SK-N-SH (cell line): Measurements from ENCODE around the gene VDR. TPM values are rescaled to one million over a fixed set of nuclear protein-coding genes. Genes with fewer than 3 reads are reported as not detected.

Experiments used
- CTCF ChIA-PET: fragments of 300-600, 350-600 bp; formaldehyde crosslinking; extraction: SDS; loops from one replicate; lab custom pipeline; 2021; lab: Yijun Ruan, JAX
- POLR2A ChIA-PET: fragments of 350-600 bp; sonication (Branson Sonifier 250); formaldehyde crosslinking; extraction: SDS; loops from one replicate; lab custom pipeline; 2020; ENCODE audit warnings: antibody characterized with exemption, inconsistent platforms; lab: Yijun Ruan, JAX
- DNase-seq: peaks from one replicate; pipeline ENCODE4 v3.0.0; 2012
- H2AFZ ChIP-seq: fragments of 200-600 bp; sonication (generic); 2 replicates; pipeline ENCODE4 v1.8.1; 2016; ENCODE audit warnings: antibody characterized with exemption, mild to moderate bottlenecking, low read depth
- H3F3A ChIP-seq: fragments of 200-600 bp; sonication (generic); replicated peaks from 2 replicates; pipeline ENCODE3; 2016; ENCODE audit warnings: antibody characterized with exemption, mild to moderate bottlenecking; ENCODE audit not compliant: insufficient read depth
- H3K27ac ChIP-seq, 2 experiments: fragments of 200-500 bp in 1 of 2; fragments of 200-600 bp in 1 of 2; sonication (Bioruptor generic) in 1 of 2; sonication (generic), shearing (Covaris generic) in 1 of 2; 2 replicates each; pipeline versions ENCODE4 v1.5.1 to v1.6.1; 2014 to 2016; ENCODE audit warnings: low read depth in 2 of 2, inconsistent platforms in 1 of 2, low read length in 1 of 2, mild to moderate bottlenecking in 1 of 2, mixed read lengths in 1 of 2
- H3K27me3 ChIP-seq: fragments of 200-600 bp; sonication (generic), shearing (Covaris generic); 2 replicates; pipeline ENCODE4 v1.6.1; 2016; ENCODE audit warnings: mixed run types; ENCODE audit not compliant: insufficient read depth
- H3K36me3 ChIP-seq, 2 experiments: fragments of 200-500 bp in 1 of 2; fragments of 200-600 bp in 1 of 2; sonication (Bioruptor generic) in 1 of 2; sonication (generic) in 1 of 2; replicated peaks in 1 of 2; 2 replicates each; pipeline versions ENCODE3 to v1.5.1; 2014 to 2016; ENCODE audit warnings: low read length in 1 of 2, mild to moderate bottlenecking in 1 of 2; ENCODE audit not compliant: insufficient read depth in 2 of 2, control insufficient read depth in 1 of 2
- H3K4me1 ChIP-seq, 2 experiments: fragments of 200-500 bp in 1 of 2; fragments of 200-600 bp in 1 of 2; sonication (Bioruptor generic) in 1 of 2; sonication (generic), shearing (Covaris generic) in 1 of 2; 2 replicates each; pipeline versions ENCODE4 v1.5.1 to v1.6.1; 2014 to 2016; ENCODE audit warnings: low read depth in 1 of 2, low read length in 1 of 2, mixed run types in 1 of 2; ENCODE audit not compliant: insufficient read depth in 2 of 2, control insufficient read depth in 1 of 2
- H3K4me2 ChIP-seq: fragments of 200-600 bp; sonication (generic), shearing (Covaris generic); 2 replicates; pipeline ENCODE4 v1.6.1; 2017; ENCODE audit warnings: mixed run types
- H3K4me3 ChIP-seq, 2 experiments: fragments of 200-500 bp in 1 of 2; fragments of 200-600 bp in 1 of 2; sonication (Bioruptor generic) in 1 of 2; sonication (generic), shearing (Covaris generic) in 1 of 2; 2 replicates each; pipeline versions ENCODE4 v1.5.1 to v1.8.1; 2014 to 2016; ENCODE audit warnings: low read depth in 2 of 2, inconsistent platforms in 1 of 2, low read length in 1 of 2, mild to moderate bottlenecking in 1 of 2, mixed read lengths in 1 of 2, moderate library complexity in 1 of 2
- H3K79me2 ChIP-seq: fragments of 200-600 bp; sonication (generic); 2 replicates; pipeline ENCODE4 v1.8.1; 2017; ENCODE audit warnings: mild to moderate bottlenecking; ENCODE audit not compliant: insufficient read depth
- H3K9ac ChIP-seq: fragments of 200-600 bp; sonication (generic); 2 replicates; pipeline ENCODE4 v1.6.1; 2017; ENCODE audit warnings: mixed run types
- H3K9me2 ChIP-seq: fragments of 200-600 bp; sonication (generic); 2 replicates; pipeline ENCODE4 v1.6.1; 2017; ENCODE audit warnings: mixed run types
- H3K9me3 ChIP-seq: fragments of 200-600 bp; sonication (generic); 2 replicates; pipeline ENCODE4 v1.6.1; 2017; ENCODE audit warnings: mixed run types, mild to moderate bottlenecking, moderate library complexity
- H4K20me1 ChIP-seq: fragments of 200-600 bp; sonication (generic); 2 replicates; pipeline ENCODE4 v1.6.1; 2017; ENCODE audit warnings: mild to moderate bottlenecking, mixed run types; ENCODE audit not compliant: insufficient read depth
- ELF1 ChIP-seq: IDR thresholded peaks from 2 replicates; pipeline ENCODE4 v1.4.0; 2012
- EP300 ChIP-seq, 2 experiments: IDR thresholded peaks; 2 replicates each; pipeline versions ENCODE4 v1.4.0 to v1.6.1; 2012; ENCODE audit warnings: borderline replicate concordance in 1 of 2, low read depth in 1 of 2, low read length in 1 of 2
- EZH2phosphoT487 ChIP-seq: fragments of 200-600 bp; sonication (generic); IDR thresholded peaks from 2 replicates; pipeline ENCODE4 v1.6.1; 2017; ENCODE audit warnings: low read depth, mixed run types, mild to moderate bottlenecking, antibody characterized with exemption, moderate library complexity, borderline replicate concordance
- FOXJ3 ChIP-seq: sonication (generic); formaldehyde crosslinking; IDR thresholded peaks from 2 replicates; pipeline ENCODE4 v1.5.1; 2020; ENCODE audit warnings: mild to moderate bottlenecking, missing genetic modification reagents
- JUND ChIP-seq: IDR thresholded peaks from 2 replicates; pipeline ENCODE4 v1.4.0; 2012
- MAX ChIP-seq: IDR thresholded peaks from 2 replicates; pipeline ENCODE4 v1.4.0; 2012; ENCODE audit warnings: low read depth
- MEF2A ChIP-seq: IDR thresholded peaks from 2 replicates; pipeline ENCODE4 v1.4.0; 2012; ENCODE audit warnings: low read depth, borderline replicate concordance
- MXI1 ChIP-seq: IDR thresholded peaks from 2 replicates; pipeline ENCODE4 v1.6.1; 2012; ENCODE audit warnings: mild to moderate bottlenecking, low read depth, low read length, improper control_type of control experiment
- NFIC ChIP-seq: IDR thresholded peaks from 2 replicates; pipeline ENCODE4 v1.4.0; 2012; ENCODE audit warnings: borderline replicate concordance
- NRF1 ChIP-seq: IDR thresholded peaks from 2 replicates; pipeline ENCODE4 v1.6.1; 2012; ENCODE audit warnings: low read depth, mild to moderate bottlenecking, low read length
- POLR2AphosphoS5 ChIP-seq: IDR thresholded peaks from 2 replicates; pipeline ENCODE4 v1.6.1; 2012; ENCODE audit warnings: low read depth, low read length
- SIN3A ChIP-seq: IDR thresholded peaks from 2 replicates; pipeline ENCODE4 v1.6.1; 2012; ENCODE audit warnings: low read depth, mild to moderate bottlenecking, low read length, moderate library complexity, borderline replicate concordance
- TAF1 ChIP-seq: IDR thresholded peaks from 2 replicates; pipeline ENCODE4 v1.6.1; 2012; ENCODE audit warnings: low read depth, mild to moderate bottlenecking, low read length, moderate library complexity, borderline replicate concordance
- TCF12 ChIP-seq: IDR thresholded peaks from 2 replicates; pipeline ENCODE4 v1.4.0; 2012
- YY1 ChIP-seq: IDR thresholded peaks from 2 replicates; pipeline ENCODE4 v1.4.0; 2012; ENCODE audit warnings: low read depth, mild to moderate bottlenecking
- WGBS: methylation state at CpG from one replicate; pipeline ENCODE4 v1.1.6; 2017; ENCODE audit warnings: low lambda C conversion rate; 5-methylcytosine and 5-hydroxymethylcytosine counted together
- polyA plus RNA-seq, 3 experiments: library from polyadenylated mRNA; depleted of rRNA; stranded (reverse); fragments of >200 nt; gene quantifications; 2 replicates each; pipeline ENCODE4 v1.2.3, GENCODE V29; 2012
- TF ChIP-seq, protein P1 (sequence below): IDR thresholded peaks from 2 replicates; pipeline ENCODE4; 2012
- TF ChIP-seq, protein P2 (sequence below): IDR thresholded peaks from 2 replicates; pipeline ENCODE4 v1.6.1; 2012; ENCODE audit warnings: mild to moderate bottlenecking, low read depth, low read length, moderate library complexity
- TF ChIP-seq, protein P3 (sequence below): fragments of 150-350 bp; IDR thresholded peaks from 2 replicates; pipeline ENCODE4 v1.6.1; 2017; ENCODE audit warnings: antibody characterized with exemption, low read length, low read depth, borderline replicate concordance
- TF ChIP-seq, protein P4 (sequence below): IDR thresholded peaks from 2 replicates; pipeline ENCODE4 v1.4.0; 2012; ENCODE audit warnings: low read depth, borderline replicate concordance

Gene VDR
- polyA plus RNA-seq, 1 of the 3 experiments (the other 2 are of a cell fraction) = 0.33 TPM

DNA sequence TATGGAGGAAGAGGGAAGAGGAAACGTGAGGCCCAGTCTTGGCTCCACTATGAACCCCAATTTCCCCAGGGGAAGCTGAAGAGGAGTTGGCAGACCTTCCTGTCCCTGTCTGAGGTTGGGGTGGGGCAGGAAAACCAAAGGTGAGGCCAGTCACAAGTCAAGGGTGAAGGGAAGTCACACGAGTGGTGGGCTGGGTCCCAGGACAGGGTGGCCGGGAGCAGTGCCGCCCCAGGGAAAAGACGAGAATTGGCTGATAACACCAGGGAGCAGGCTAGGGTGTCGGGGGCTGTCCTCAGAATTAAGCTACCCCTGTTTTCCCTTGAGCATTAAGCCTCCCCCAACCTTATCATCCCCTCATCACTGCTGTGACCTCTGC, 3.1 kb downstream of the VDR start:
- Histone ChIP-seq H3K27me3 (peaks cover 11% of the 10 kb centered on the region), H3K4me1 (peaks cover 7 to 19% of the 10 kb centered on the region in 2 experiments; a peak in 2 of 4 replicates), H3K9me2 (no peaks in the 10 kb centered on the region), H3F3A (peaks cover 4% of the 10 kb centered on the region), H2AFZ (no peak overlapping the region), H3K36me3 (no peaks in the 10 kb centered on the region), H3K79me2 (no peaks in the 10 kb centered on the region), H3K27ac (no peak overlapping the region), H4K20me1 (no peaks in the 10 kb centered on the region), H3K4me2 (no peak overlapping the region), H3K9me3 (no peaks in the 10 kb centered on the region), H3K4me3 (no peak overlapping the region), H3K9ac (no peak overlapping the region)
- ChIA-PET CTCF (interaction anchor here (1.5 to 4.2 kb wide), 3 partner anchors 48 to 717 kb away, joined by 4 to 25 read pairs (median 5); no protein-coding TSS in a partner anchor), POLR2A (no interaction called here)
- TF ChIP-seq MAX (no peak), YY1 (no peak), JUND (no peak), ELF1 (no peak), EP300 (IDR thresholded peaks at IDR 0.05; ENCODE audit: borderline replicate concordance in 1 of 2, low read depth in 1 of 2, low read length in 1 of 2) (no peak), SIN3A (no peak), NFIC (no peak), TAF1 (no peak), MEF2A (no peak), EZH2phosphoT487 (no peak), POLR2AphosphoS5 (no peak), MXI1 (no peak), TCF12 (no peak), FOXJ3 (CRISPR knock-in tag) (no peak), NRF1 (no peak)
- TF ChIP-seq, protein P1, sequence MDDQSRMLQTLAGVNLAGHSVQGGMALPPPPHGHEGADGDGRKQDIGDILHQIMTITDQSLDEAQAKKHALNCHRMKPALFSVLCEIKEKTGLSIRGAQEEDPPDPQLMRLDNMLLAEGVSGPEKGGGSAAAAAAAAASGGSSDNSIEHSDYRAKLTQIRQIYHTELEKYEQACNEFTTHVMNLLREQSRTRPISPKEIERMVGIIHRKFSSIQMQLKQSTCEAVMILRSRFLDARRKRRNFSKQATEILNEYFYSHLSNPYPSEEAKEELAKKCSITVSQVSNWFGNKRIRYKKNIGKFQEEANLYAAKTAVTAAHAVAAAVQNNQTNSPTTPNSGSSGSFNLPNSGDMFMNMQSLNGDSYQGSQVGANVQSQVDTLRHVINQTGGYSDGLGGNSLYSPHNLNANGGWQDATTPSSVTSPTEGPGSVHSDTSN = no peak
- TF ChIP-seq, protein P2, sequence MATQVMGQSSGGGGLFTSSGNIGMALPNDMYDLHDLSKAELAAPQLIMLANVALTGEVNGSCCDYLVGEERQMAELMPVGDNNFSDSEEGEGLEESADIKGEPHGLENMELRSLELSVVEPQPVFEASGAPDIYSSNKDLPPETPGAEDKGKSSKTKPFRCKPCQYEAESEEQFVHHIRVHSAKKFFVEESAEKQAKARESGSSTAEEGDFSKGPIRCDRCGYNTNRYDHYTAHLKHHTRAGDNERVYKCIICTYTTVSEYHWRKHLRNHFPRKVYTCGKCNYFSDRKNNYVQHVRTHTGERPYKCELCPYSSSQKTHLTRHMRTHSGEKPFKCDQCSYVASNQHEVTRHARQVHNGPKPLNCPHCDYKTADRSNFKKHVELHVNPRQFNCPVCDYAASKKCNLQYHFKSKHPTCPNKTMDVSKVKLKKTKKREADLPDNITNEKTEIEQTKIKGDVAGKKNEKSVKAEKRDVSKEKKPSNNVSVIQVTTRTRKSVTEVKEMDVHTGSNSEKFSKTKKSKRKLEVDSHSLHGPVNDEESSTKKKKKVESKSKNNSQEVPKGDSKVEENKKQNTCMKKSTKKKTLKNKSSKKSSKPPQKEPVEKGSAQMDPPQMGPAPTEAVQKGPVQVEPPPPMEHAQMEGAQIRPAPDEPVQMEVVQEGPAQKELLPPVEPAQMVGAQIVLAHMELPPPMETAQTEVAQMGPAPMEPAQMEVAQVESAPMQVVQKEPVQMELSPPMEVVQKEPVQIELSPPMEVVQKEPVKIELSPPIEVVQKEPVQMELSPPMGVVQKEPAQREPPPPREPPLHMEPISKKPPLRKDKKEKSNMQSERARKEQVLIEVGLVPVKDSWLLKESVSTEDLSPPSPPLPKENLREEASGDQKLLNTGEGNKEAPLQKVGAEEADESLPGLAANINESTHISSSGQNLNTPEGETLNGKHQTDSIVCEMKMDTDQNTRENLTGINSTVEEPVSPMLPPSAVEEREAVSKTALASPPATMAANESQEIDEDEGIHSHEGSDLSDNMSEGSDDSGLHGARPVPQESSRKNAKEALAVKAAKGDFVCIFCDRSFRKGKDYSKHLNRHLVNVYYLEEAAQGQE = no peak
- TF ChIP-seq, protein P3, sequence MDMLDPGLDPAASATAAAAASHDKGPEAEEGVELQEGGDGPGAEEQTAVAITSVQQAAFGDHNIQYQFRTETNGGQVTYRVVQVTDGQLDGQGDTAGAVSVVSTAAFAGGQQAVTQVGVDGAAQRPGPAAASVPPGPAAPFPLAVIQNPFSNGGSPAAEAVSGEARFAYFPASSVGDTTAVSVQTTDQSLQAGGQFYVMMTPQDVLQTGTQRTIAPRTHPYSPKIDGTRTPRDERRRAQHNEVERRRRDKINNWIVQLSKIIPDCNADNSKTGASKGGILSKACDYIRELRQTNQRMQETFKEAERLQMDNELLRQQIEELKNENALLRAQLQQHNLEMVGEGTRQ = no peak
- TF ChIP-seq, protein P4, sequence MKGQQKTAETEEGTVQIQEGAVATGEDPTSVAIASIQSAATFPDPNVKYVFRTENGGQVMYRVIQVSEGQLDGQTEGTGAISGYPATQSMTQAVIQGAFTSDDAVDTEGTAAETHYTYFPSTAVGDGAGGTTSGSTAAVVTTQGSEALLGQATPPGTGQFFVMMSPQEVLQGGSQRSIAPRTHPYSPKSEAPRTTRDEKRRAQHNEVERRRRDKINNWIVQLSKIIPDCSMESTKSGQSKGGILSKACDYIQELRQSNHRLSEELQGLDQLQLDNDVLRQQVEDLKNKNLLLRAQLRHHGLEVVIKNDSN = no peak
- WGBS = 77% methylated on average over 6 of the region's 6 CpGs
- no peak for DNase-seq
